Caco-2 (cell line): ENCODE data around the gene FLT3. TPM values are rescaled to one million over a fixed set of nuclear protein-coding genes. Genes with fewer than 3 reads are reported as not detected.

Experiments used
- BruUV-seq: library from RNA; stranded (reverse); fragments of 400-500 nt; replicated peaks from 2 replicates; lab custom pipeline; 2021; lab: Mats Ljungman, UMichigan
- CTCF ChIA-PET: fragments of 300-600 bp; sonication (Branson Sonifier 250); formaldehyde crosslinking; loops from one replicate; lab custom pipeline; 2022; ENCODE audit warnings: antibody characterized with exemption; lab: Charles Lee
- POLR2A ChIA-PET: fragments of 300-600 bp; sonication (Branson Sonifier 250); formaldehyde crosslinking; loops from one replicate; lab custom pipeline; 2022; ENCODE audit warnings: antibody characterized with exemption; lab: Charles Lee
- DNase-seq, 2 experiments: peaks; one replicate each; pipeline versions ENCODE4 v3.0.0 to v3.0.0-alpha.2; 2020 to 2022
- H3K27me3 ChIP-seq: replicated peaks from 2 replicates; pipeline ENCODE4 v1.6.0; 2011; ENCODE audit warnings: low read length; ENCODE audit not compliant: control insufficient read depth, insufficient read depth
- H3K36me3 ChIP-seq: 2 replicates; pipeline ENCODE4 v1.5.1; 2011; ENCODE audit warnings: low read length; ENCODE audit not compliant: control insufficient read depth, insufficient read depth
- H3K4me1 ChIP-seq: fragments of 250-450 bp; sonication (Bioruptor Pico); 2 replicates; pipeline ENCODE4 v1.5.1; 2020; ENCODE audit warnings: mild to moderate bottlenecking
- H3K4me3 ChIP-seq: 2 replicates; pipeline ENCODE4 v1.5.1; 2011; ENCODE audit warnings: low read depth, mild to moderate bottlenecking, control low read depth, low read length
- H3K9me3 ChIP-seq: fragments of 250-450 bp; sonication (Bioruptor Pico); 2 replicates; pipeline ENCODE4 v1.5.1; 2020; ENCODE audit warnings: mild to moderate bottlenecking, moderate library complexity
- H3K27ac Mint-ChIP-seq: one replicate; pipeline ENCODE4 v1.8.0; 2022; ENCODE audit warnings: mixed read lengths; ENCODE audit not compliant: unreplicated experiment
- H3K27me3 Mint-ChIP-seq: one replicate; pipeline ENCODE4 v1.8.0; 2022; ENCODE audit warnings: mixed read lengths; ENCODE audit not compliant: insufficient read depth, unreplicated experiment
- H3K36me3 Mint-ChIP-seq: one replicate; pipeline ENCODE4 v1.8.0; 2022; ENCODE audit warnings: mild to moderate bottlenecking, mixed read lengths; ENCODE audit not compliant: insufficient read depth, unreplicated experiment
- H3K4me1 Mint-ChIP-seq: one replicate; pipeline ENCODE4 v1.8.0; 2022; ENCODE audit warnings: low read depth, mixed read lengths; ENCODE audit not compliant: unreplicated experiment
- H3K4me3 Mint-ChIP-seq: one replicate; pipeline ENCODE4 v1.8.0; 2022; ENCODE audit warnings: mild to moderate bottlenecking, moderate library complexity, mixed read lengths; ENCODE audit not compliant: unreplicated experiment
- H3K9me3 Mint-ChIP-seq: one replicate; pipeline ENCODE4 v1.8.0; 2022; ENCODE audit warnings: mixed read lengths; ENCODE audit not compliant: unreplicated experiment
- CTCF ChIP-seq, 2 experiments: fragments of 200-600 bp in 1 of 2; IDR thresholded peaks; 1 replicate in 1 of 2; 2 replicates in 1 of 2; pipeline versions ENCODE4 v1.5.1 to v1.8.0; 2011 to 2022; ENCODE audit warnings: antibody characterized with exemption in 1 of 2, control low read depth in 1 of 2, inconsistent platforms in 1 of 2, low read depth in 1 of 2, low read length in 1 of 2, mild to moderate bottlenecking in 1 of 2, moderate library complexity in 1 of 2; ENCODE audit not compliant: insufficient read depth in 1 of 2, severe bottlenecking in 1 of 2, unreplicated experiment in 1 of 2
- intact Hi-C: fragments of 100-400 bp; cut with micrococcal nuclease; formaldehyde crosslinking; loops from one replicate; pipeline ENCODE4 v1.10.0; 2022; ENCODE audit not compliant: unreplicated experiment
- total RNA-seq: library from RNA; stranded (reverse); gene quantifications from 2 replicates; pipeline ENCODE4 v1.2.3, GENCODE V29; 2022

Gene FLT3
- total RNA-seq, 1 experiment from 2014 or later, result 0.09 TPM

- TF ChIP-seq CTCF (IDR thresholded peaks at IDR 0.05; ENCODE audit: insufficient read depth in 1 of 2, low read depth in 1 of 2, low read length in 1 of 2, severe bottlenecking in 1 of 2, unreplicated experiment in 1 of 2), result no peak
- Mint-ChIP-seq H3K4me3 (peak overlapping the region; percentile 33), H3K4me1 (peaks cover 19% of the 10 kb centered on the region), H3K27me3 (no peaks in the 10 kb centered on the region), H3K9me3 (no peaks in the 10 kb centered on the region), H3K27ac (no peak overlapping the region), H3K36me3 (peaks cover 86% of the 10 kb centered on the region)
- no peaks in the 10 kb centered on the region for H3K27me3 ChIP-seq
- ChIA-PET POLR2A (no interaction called here), CTCF (interaction anchor here (1.1 kb wide), 1 partner anchor 9 kb away, joined by 3 read pairs; no protein-coding TSS in a partner anchor)
- peaks cover 9% of the 10 kb centered on the region for H3K36me3 ChIP-seq
- no peak overlapping the region for H3K4me3 ChIP-seq
- no TSS peak for BruUV-seq
- no peak for DNase-seq
- H3K9me3 ChIP-seq, result no peaks in the 10 kb centered on the region
- peaks cover 59% of the 10 kb centered on the region for H3K4me1 ChIP-seq
- intact Hi-C loops, result no loop called here
Observed at GRCh38 chr13:27963491-27963890, 136.9 kb downstream of the FLT3 start.

- ChIA-PET POLR2A (interaction anchor here (0.9 to 1.5 kb wide), 2 partner anchors 9 to 1011 kb away, joined by 3 to 6 read pairs; no protein-coding TSS in a partner anchor), CTCF (no interaction called here)
- peak overlapping the region; percentile 66 for H3K27ac Mint-ChIP-seq
- Histone ChIP-seq H3K4me1 (peaks cover 64% of the 10 kb centered on the region), H3K4me3 (peak overlapping the region; percentile 8; the same call in 1 of the 2 replicates), H3K9me3 (no peaks in the 10 kb centered on the region), H3K27me3 (no peaks in the 10 kb centered on the region), H3K36me3 (peaks cover 8% of the 10 kb centered on the region)
- peaks cover 19% of the 10 kb centered on the region for H3K4me1 Mint-ChIP-seq
- H3K27me3 Mint-ChIP-seq, result no peaks in the 10 kb centered on the region
- peak overlapping the region; percentile 33 for H3K4me3 Mint-ChIP-seq
- no peak for TF ChIP-seq CTCF (IDR thresholded peaks at IDR 0.05; ENCODE audit: insufficient read depth in 1 of 2, low read depth in 1 of 2, low read length in 1 of 2, severe bottlenecking in 1 of 2, unreplicated experiment in 1 of 2)
- intact Hi-C loops, result no loop called here
- DNase-seq, result no peak
- peaks cover 81% of the 10 kb centered on the region for H3K36me3 Mint-ChIP-seq
- no TSS peak for BruUV-seq
- no peaks in the 10 kb centered on the region for H3K9me3 Mint-ChIP-seq
Observed at GRCh38 chr13:27962982-27963381, 137.4 kb downstream of the FLT3 start.

- intact Hi-C loops, result no loop called here
- no peak for TF ChIP-seq CTCF (IDR thresholded peaks at IDR 0.05; ENCODE audit: insufficient read depth in 1 of 2, low read depth in 1 of 2, low read length in 1 of 2, severe bottlenecking in 1 of 2, unreplicated experiment in 1 of 2)
- H3K27me3 ChIP-seq, result no peaks in the 10 kb centered on the region
- H3K36me3 Mint-ChIP-seq, result peaks cover 74% of the 10 kb centered on the region
- ChIA-PET POLR2A (interaction anchor here (0.7 to 1.5 kb wide), 3 partner anchors 8 to 1011 kb away, joined by 3 to 6 read pairs (median 5); no protein-coding TSS in a partner anchor), CTCF (interaction anchor here (0.5 to 1.0 kb wide), 5 partner anchors 8 to 190 kb away, joined by 3 to 8 read pairs (median 3); no protein-coding TSS in a partner anchor)
- H3K9me3 Mint-ChIP-seq, result no peaks in the 10 kb centered on the region
- peaks cover 8% of the 10 kb centered on the region for H3K36me3 ChIP-seq
- peaks cover 19% of the 10 kb centered on the region for H3K4me1 Mint-ChIP-seq
- no peaks in the 10 kb centered on the region for H3K27me3 Mint-ChIP-seq
- H3K4me1 ChIP-seq, result peaks cover 71% of the 10 kb centered on the region
- peak overlapping the region; percentile 66 for H3K27ac Mint-ChIP-seq
- H3K9me3 ChIP-seq, result no peaks in the 10 kb centered on the region
- BruUV-seq, result TSS peak; percentile 6
- peak; percentile 78 to 92 for DNase-seq
- H3K4me3 ChIP-seq, result peak overlapping the region; percentile 8; the same call in 1 of the 2 replicates
- H3K4me3 Mint-ChIP-seq, result peak overlapping the region; percentile 52
Observed at GRCh38 chr13:27962128-27962841, 138.1 kb downstream of the FLT3 start.
